Stimulated activated CD4-positive, alpha-beta T cell treated with anti-CD3 and anti-CD28 coated beads, TNF-alpha, amount 100 ng/mL, for 48 hours (primary cell): ENCODE measurements around the gene NTN1.
"Not testable (repeated sequence)": the region's sequence is repeated elsewhere in the genome, so short reads cannot be mapped to it uniquely, and the experiment has no call there.

Source experiments
- DNase-seq, 3 donors: peaks; one replicate each; pipeline ENCODE4 v3.0.0-alpha.2; 2020; ENCODE audit warnings: low read depth in 3 of 3

The NTN1 gene

DNA sequence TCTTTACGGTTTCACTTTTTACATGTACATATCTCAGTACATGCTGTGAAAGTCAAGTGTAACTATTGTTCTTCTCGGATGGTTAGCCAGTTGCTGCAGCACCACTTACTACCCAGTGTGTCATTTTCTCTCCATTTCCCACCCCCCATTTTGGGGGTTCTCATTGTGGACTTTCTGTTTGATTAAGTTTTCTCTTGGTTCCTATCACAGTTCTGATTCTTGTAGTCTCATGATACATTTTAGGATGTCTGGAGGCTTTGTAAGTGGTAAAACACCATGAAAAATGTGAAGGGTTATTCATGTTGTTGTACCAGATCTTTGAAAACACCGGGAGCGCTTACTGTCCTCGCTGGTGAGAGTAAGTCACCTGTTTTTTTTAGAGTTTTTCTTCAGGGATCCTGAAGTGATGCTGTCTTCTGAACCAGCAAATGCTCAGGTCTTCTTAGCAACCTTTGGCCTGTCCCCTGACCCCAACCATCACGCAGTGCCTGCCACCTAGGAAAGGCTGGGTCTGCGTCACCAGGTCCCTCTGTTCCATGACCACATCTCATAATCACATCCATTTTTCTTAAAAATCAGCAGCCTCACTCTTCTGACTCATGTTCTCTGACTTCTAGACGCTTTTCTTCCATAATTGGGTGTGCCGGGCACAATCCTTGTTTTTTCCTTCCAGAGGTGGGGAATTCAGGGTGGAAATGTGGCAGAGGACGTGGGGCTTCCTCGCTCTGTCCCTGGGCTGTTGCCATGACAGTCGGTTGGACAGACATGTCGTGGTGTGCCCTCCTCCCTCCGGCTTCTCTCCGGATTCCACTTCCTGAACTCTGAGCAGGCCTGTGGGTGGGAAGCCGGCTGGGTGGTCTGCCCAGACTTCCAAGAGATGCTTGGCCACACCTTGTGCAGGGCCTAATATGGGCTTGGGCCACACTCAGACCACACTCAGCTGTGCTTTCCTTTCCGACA, 102.6 kb downstream of the NTN1 start:
- DNase-seq = no peak

DNA sequence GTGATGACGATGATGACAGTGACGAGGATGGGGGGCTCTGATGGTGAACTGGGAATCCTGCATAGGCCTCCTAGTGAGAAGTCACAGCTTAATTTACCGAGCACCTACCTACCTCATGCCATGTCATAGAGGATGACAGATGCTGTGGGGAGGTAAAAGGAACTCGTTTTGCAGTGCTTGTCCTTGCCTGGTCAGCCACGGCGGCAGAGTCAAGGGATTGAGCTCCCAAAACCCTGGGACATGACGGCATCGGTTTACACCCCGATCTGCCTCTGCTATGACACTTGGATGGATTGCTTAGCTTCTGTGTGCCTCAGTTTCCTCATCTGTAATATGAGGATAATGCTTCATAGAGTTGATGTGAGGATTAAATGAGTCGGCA, 103.2 kb downstream of the NTN1 start:
- no peak for DNase-seq

- no peak for DNase-seq
Observed at GRCh38 chr17:9125722-9126121, 104.4 kb downstream of the NTN1 start.

DNA sequence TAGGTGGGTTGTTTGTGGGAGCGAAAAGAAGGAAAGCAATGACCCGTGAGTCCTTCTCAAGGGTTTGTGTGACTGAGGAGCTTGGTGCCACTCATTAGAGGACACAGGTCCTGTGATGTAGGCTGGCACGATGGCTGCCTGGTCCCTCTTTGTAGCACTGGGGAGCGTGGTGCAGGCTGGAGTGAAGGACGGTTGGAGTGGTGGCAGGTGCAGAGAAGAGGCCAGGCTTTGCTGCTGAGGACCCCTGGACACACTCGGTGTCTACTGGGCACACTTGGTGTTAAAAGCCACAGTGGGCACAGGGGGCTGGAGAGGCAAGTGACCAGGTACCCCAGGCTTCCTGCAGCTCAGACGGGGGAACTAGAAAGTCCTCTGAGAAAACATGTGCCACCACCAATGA, 106.0 kb downstream of the NTN1 start:
- DNase-seq = no peak

- no peak for DNase-seq
Observed at GRCh38 chr17:9131371-9131770, 110.1 kb downstream of the NTN1 start.

- no peak for DNase-seq
Observed at GRCh38 chr17:9132291-9132690, 111.0 kb downstream of the NTN1 start.

DNA sequence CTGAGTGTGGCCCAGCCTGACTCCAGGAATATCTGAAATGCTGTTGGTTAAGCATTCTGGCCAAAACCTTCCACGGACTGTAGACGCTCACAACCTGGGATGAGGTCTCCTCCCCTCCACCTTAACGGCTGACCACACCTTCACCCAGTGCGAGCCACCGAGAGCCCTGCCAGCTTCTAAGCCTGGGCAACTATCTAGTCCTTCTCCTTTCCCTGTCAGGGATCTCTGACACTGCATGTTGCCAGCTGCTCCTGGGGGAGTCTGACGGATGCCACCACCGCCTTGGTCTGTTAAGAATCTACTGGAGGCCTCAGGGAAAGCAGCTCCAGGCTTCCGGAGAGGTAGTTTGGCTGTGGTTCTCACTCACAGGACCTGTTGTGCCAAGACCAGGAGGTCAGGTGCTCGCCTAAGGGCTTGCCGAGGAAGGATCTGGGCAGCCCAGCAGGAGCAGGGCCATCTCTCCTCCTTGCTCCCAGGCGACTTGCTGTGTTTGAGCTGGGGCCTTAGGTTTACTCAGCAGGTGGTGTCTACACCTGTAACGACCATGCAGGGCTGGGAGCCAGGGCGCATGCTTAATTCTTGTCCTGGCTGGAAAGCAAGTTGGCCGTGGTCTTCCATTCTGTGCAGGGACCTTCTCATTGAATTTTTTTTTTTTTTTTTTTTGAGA, 111.8 kb downstream of the NTN1 start:
- no peak for DNase-seq

GRCh38 chr17:9138161-9138717, 116.9 kb downstream of the NTN1 start:
- DNase-seq = no peak

GRCh38 chr17:9139695-9140094, 118.4 kb downstream of the NTN1 start:
- no peak for DNase-seq

DNA sequence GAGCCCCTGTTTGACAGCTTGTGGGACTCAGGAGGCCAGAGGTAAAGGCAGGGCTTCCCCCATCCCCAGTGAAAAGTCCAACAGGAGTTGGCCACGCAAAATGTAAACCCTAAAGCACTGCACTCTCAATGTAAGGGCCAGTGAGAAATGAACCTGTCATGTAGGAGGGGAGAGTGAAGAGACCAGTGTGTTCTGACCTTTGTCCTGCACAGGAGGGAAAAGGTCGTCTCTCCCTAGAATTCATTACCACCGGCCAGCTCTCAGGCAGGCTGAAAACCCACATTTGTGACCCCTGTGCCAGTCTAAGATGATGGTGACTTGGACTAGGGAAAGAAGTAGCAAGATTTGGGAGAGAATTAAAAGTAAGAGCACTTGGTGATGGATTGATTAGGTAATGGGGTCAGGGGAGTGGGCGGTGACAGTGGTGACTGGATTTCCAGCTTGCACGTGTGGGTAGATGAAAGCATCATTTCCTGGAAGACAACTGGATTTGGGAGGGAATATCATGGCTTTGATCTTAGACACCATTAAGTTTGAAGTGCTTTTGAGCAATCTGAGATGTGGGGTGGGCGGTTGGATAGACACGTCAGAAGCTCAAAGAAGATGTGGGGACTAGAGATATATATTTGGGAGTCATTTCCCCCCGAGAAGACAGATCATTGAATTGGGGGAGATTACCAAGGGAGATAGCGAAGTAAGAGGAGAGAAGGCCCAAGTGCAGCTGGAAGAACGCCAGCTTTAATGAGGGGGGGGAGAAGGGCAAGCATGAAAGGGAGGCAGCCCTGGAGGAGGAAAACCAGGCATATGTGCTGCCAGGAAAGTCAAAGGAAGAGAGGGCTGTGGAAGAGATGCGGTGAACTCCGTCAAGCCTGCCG, 119.5 kb downstream of the NTN1 start:
- no peak for DNase-seq

DNA sequence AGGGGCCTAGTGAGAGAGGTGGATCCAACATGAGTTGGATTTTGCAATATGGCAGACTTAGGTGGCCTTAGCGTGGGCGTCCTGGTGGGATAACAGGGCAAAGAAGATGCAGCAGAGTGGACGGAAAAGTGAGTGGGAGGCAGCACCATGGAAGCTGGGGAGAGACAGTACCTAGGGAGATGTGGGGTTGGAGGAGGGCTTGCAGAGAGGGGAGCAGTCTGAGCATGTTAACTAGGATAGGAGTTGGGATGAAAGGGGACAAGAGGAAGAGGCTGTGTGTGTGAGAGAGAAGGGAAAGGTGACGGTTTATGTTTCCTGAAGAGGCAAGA, 120.1 kb downstream of the NTN1 start:
- no peak for DNase-seq

DNA sequence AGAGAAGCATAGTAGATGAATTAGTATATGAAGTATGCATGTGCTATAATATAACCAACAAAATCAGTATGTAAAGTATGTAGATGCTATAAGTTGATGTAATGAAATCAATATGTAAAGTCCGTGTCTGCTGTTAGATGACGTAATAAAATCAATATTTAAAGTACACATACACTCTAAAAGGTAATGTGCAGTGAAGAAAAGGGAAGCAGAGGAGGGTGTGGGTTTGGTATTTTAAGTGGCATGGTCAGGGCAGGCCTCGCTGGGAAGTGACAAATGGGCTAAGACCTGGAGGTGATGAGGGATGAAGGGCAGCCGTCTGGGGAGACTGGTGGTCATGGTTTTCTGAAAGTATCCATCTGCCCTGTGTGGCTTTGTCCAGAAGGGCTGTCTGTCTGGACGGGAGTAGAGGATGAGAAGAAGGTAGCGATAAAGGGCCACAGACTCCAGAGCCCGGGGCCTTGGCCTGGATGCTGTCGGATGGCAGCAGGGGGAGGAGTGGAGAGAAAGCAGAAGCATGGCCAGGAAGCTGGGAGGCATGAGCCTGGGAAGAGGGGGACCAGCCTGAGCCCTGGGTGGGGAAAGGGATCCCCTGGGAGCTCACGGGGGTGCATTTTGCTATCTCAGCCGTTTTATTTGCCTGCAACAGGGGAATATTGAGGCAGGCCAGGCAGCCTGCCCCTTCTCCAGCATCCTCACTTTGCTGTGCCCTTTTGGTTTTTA, 121.6 kb downstream of the NTN1 start:
- DNase-seq = no peak

GRCh38 chr17:9144502-9145249, 123.4 kb downstream of the NTN1 start:
- DNase-seq = no peak

DNA sequence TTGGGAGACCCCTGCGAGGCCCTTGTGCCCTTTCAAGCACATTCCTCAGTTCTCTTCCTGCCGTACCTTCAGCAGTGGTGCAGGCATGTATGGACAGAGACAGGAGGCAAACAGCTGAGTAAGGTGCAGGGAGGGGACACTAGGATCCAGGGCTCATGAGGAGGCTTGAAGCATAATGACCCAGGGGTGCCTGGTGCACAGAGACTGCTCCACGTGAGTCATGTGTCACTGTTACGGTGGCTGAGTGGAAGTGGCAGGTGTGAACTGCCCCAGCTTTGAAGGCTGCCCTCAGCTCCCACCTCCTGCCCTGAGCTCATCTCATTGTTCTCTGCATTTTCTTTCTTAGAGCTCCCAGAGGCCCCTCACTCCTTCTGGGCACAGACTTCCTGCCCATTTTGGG, 124.8 kb downstream of the NTN1 start:
- no peak for DNase-seq

DNA sequence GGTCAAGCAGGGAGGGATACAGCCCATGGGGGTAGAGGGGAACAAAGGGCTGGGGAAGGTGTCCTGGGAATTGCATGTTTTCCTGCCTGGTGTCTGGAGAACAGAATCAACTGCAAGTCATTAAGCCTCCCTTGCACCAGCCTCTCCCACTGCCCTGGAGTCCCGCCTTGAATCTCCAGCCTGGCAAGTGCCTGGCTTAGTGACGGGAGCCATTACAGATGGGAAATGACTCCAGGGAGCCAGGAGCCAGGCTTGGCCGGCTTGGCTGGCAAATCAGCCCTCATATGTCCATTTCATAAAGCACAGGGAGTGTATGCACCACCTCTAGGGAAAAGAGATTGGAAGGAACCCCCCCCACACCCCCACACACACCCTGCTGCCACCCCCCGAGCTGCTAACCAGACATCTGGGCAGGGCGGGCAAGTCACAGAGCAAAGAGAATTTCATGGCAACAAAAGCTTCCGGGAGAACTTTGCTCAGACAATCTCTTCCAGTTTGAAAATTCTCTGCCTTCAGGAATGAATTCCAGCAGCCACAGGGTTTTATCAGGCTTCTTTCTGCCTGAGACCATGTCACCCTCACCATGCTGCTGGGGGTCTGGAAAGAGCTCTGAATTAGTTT, 127.7 kb downstream of the NTN1 start:
- no peak for DNase-seq

GRCh38 chr17:9150446-9151090, 129.3 kb downstream of the NTN1 start:
- no peak for DNase-seq

DNA sequence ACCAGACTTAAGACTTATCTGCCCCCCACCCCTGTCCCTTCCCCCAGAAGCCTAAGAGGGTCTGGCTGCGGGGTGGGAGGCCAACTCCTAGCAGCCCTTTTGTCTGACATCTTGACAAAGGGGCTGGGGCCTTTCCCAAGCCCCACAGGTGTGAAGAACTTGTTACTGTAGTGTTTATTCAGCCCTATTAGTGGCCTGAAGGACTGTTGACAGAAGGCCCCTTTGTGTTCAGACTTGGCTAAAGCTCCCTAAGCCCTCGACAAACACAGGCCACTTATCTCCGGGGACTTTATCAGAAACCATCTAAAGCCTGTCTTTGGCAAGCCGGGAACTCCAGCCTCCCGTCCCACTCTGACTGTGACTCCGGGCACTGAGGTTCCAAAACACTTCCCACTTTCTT, 129.8 kb downstream of the NTN1 start:
- no peak for DNase-seq

- not testable (repeated sequence) for DNase-seq
Observed at GRCh38 chr17:9151740-9152139, 130.4 kb downstream of the NTN1 start.

GRCh38 chr17:9158544-9159452, 137.5 kb downstream of the NTN1 start:
- DNase-seq = no peak
